Neuronal stem cell (in vitro differentiated cells): ENCODE results near the gene PRPF18.
A peak's percentile ranks its signal among the peaks of the same experiment; 100 is the strongest.

ENCODE experiments used
- DNase-seq: peaks from one replicate; pipeline ENCODE4 v3.0.0-alpha.2; 2013; ENCODE audit warnings: low spot score
- H2AFZ ChIP-seq: one replicate; pipeline ENCODE4 v1.6.1; 2013; ENCODE audit warnings: mild to moderate bottlenecking, low read length, inconsistent platforms
- H2AK5ac ChIP-seq: 2 replicates; pipeline ENCODE4 v1.6.1; 2013; ENCODE audit warnings: low read depth, mild to moderate bottlenecking, inconsistent platforms, low read length, moderate library complexity, mixed read lengths
- H2BK120ac ChIP-seq: 2 replicates; pipeline ENCODE4 v1.6.1; 2013; ENCODE audit warnings: low read depth, mild to moderate bottlenecking, inconsistent platforms, low read length, moderate library complexity, mixed read lengths
- H2BK12ac ChIP-seq: one replicate; pipeline ENCODE4 v1.6.1; 2013; ENCODE audit warnings: low read length, inconsistent platforms
- H2BK15ac ChIP-seq: 2 replicates; pipeline ENCODE4 v1.6.1; 2013; ENCODE audit warnings: mild to moderate bottlenecking, low read length, inconsistent platforms, mixed read lengths
- H2BK5ac ChIP-seq: one replicate; pipeline ENCODE4 v1.6.1; 2013; ENCODE audit warnings: inconsistent platforms, mild to moderate bottlenecking, low read length, moderate library complexity
- H3K14ac ChIP-seq: one replicate; pipeline ENCODE4 v1.6.1; 2013; ENCODE audit warnings: low read length, inconsistent platforms
- H3K18ac ChIP-seq: 2 replicates; pipeline ENCODE4 v1.6.1; 2013; ENCODE audit warnings: low read length, inconsistent platforms
- H3K23ac ChIP-seq: 2 replicates; pipeline ENCODE4 v1.6.1; 2013; ENCODE audit warnings: low read depth, mild to moderate bottlenecking, mixed read lengths, low read length, inconsistent platforms; ENCODE audit not compliant: poor library complexity
- H3K27ac ChIP-seq: replicated peaks from 3 replicates; pipeline ENCODE4 v1.5.1; 2013; ENCODE audit warnings: low read length, inconsistent platforms
- H3K27me3 ChIP-seq, 3 experiments: 2 replicates each; pipeline ENCODE4 v1.6.1; 2013; ENCODE audit warnings: low read length in 3 of 3, mild to moderate bottlenecking in 2 of 3, inconsistent platforms in 1 of 3, low read depth in 1 of 3, mixed read lengths in 1 of 3, moderate library complexity in 1 of 3; ENCODE audit not compliant: control insufficient read depth in 3 of 3, insufficient read depth in 3 of 3
- H3K36me3 ChIP-seq, 2 donors: replicated peaks in 1 of 2; 2 replicates each; pipeline ENCODE4 v1.6.1; 2013; ENCODE audit warnings: low read length in 2 of 2; ENCODE audit not compliant: control insufficient read depth in 2 of 2, insufficient read depth in 2 of 2
- H3K4ac ChIP-seq: 2 replicates; pipeline ENCODE4 v1.6.1; 2013; ENCODE audit warnings: inconsistent platforms, mild to moderate bottlenecking, low read length, moderate library complexity
- H3K4me1 ChIP-seq, 2 donors: 1 replicate in 1 of 2; 2 replicates in 1 of 2; pipeline ENCODE4 v1.6.1; 2013; ENCODE audit warnings: low read length in 2 of 2, low read depth in 1 of 2; ENCODE audit not compliant: control insufficient read depth in 2 of 2, insufficient read depth in 1 of 2
- H3K4me2 ChIP-seq: one replicate; pipeline ENCODE4 v1.6.1; 2013; ENCODE audit warnings: mild to moderate bottlenecking, low read length, inconsistent platforms; ENCODE audit not compliant: insufficient read depth, poor library complexity, severe bottlenecking
- H3K4me3 ChIP-seq, 2 donors: 2 replicates each; pipeline ENCODE4 v1.5.1; 2013; ENCODE audit warnings: low read length in 2 of 2, mild to moderate bottlenecking in 2 of 2, inconsistent platforms in 1 of 2, moderate library complexity in 1 of 2
- H3K79me1 ChIP-seq: one replicate; pipeline ENCODE4 v1.6.1; 2013; ENCODE audit warnings: low read depth, mild to moderate bottlenecking, inconsistent platforms, low read length, moderate library complexity
- H3K9ac ChIP-seq: one replicate; pipeline ENCODE4 v1.6.1; 2013; ENCODE audit warnings: mild to moderate bottlenecking, low read depth, low read length, inconsistent platforms; ENCODE audit not compliant: poor library complexity
- H3K9me3 ChIP-seq, 2 donors: replicated peaks in 1 of 2; 2 replicates each; pipeline versions ENCODE3 to v1.6.1; 2013; ENCODE audit warnings: low read length in 2 of 2, mild to moderate bottlenecking in 2 of 2, inconsistent platforms in 1 of 2, low read depth in 1 of 2, mixed read lengths in 1 of 2, moderate library complexity in 1 of 2; ENCODE audit not compliant: control insufficient read depth in 2 of 2, insufficient read depth in 1 of 2
- H4K8ac ChIP-seq: one replicate; pipeline ENCODE4 v1.6.1; 2013; ENCODE audit warnings: low read depth, mild to moderate bottlenecking, inconsistent platforms, low read length, moderate library complexity
- H4K91ac ChIP-seq: one replicate; pipeline ENCODE4 v1.6.1; 2013; ENCODE audit warnings: low read length, low read depth, mild to moderate bottlenecking, inconsistent platforms; ENCODE audit not compliant: poor library complexity
- WGBS, 2 donors: extraction: QIAGEN DNeasy Blood & Tissue Kit; methylation state at CpG; one replicate each; pipeline ENCODE4 v1.1.7; 2013; ENCODE audit warnings: missing lambda C conversion rate in 2 of 2, mixed read lengths in 1 of 2; ENCODE audit not compliant: insufficient read length in 2 of 2, insufficient replicate concordance in 1 of 2; ENCODE audit errors: extremely low coverage in 2 of 2; 5-methylcytosine and 5-hydroxymethylcytosine counted together

PRPF18 gene

GRCh38 chr10:13671904-13672303, 85.1 kb downstream of the PRPF18 start:
- peak overlapping the region; percentile 0 for H2BK12ac ChIP-seq

GRCh38 chr10:13672548-13672947, 85.8 kb downstream of the PRPF18 start:
- Histone ChIP-seq H2AK5ac (no peak overlapping the region), H2BK120ac (no peak overlapping the region), H3K14ac (no peak overlapping the region), H4K8ac (no peak overlapping the region), H2BK15ac (no peak overlapping the region), H3K4me1 (peaks cover 13 to 23% of the 10 kb centered on the region in 2 donors), H3K27me3 (no peaks in the 10 kb centered on the region), H3K4me2 (no peak overlapping the region), H3K4ac (no peak overlapping the region), H3K79me1 (peaks cover 2% of the 10 kb centered on the region), H2AFZ (no peak overlapping the region), H3K18ac (no peak overlapping the region), H2BK12ac (no peak overlapping the region), H3K36me3 (peaks cover 8 to 95% of the 10 kb centered on the region in 2 donors), H3K9me3 (peaks cover 2 to 17% of the 10 kb centered on the region in 2 donors), H3K27ac (peak overlapping the region; percentile 71), H3K23ac (no peak overlapping the region), H4K91ac (no peak overlapping the region), H3K9ac (no peak overlapping the region), H2BK5ac (no peak overlapping the region), H3K4me3 (no peak overlapping the region)
- WGBS, 2 donors, result no CpG with 5 or more reads among the region's 7 CpGs
- DNase-seq, result no peak

More at GRCh38 chr10:13671904-13672303, 85.1 kb downstream of the PRPF18 start:
- Histone ChIP-seq H2BK5ac (no peak overlapping the region), H3K36me3 (peaks cover 8 to 95% of the 10 kb centered on the region in 2 donors), H2BK15ac (no peak overlapping the region), H3K9me3 (peaks cover 3 to 17% of the 10 kb centered on the region in 2 donors), H3K23ac (peak overlapping the region; percentile 46), H3K18ac (peak overlapping the region; percentile 78), H3K4me3 (peak overlapping the region in 1 of 2 donors; percentile 47), H3K27ac (peak overlapping the region; percentile 68), H2AK5ac (peak overlapping the region; percentile 16), H2BK120ac (no peak overlapping the region), H3K79me1 (peaks cover 2% of the 10 kb centered on the region), H3K27me3 (no peaks in the 10 kb centered on the region), H4K91ac (no peak overlapping the region), H3K4me2 (no peak overlapping the region), H4K8ac (no peak overlapping the region), H2AFZ (no peak overlapping the region), H3K9ac (peak overlapping the region; percentile 51), H3K4me1 (peaks cover 13 to 23% of the 10 kb centered on the region in 2 donors), H3K4ac (no peak overlapping the region), H3K14ac (peak overlapping the region; percentile 76)
- whole genome bisulfite sequencing, 2 donors, result no CpG with 5 or more reads among the region's 10 CpGs
- no peak for DNase-seq

GRCh38 chr10:13673156-13673555, 86.4 kb downstream of the PRPF18 start:
- no peak overlapping the region for H2AFZ ChIP-seq
- H2AK5ac ChIP-seq, result no peak overlapping the region
- H4K91ac ChIP-seq, result no peak overlapping the region
- H3K9ac ChIP-seq, result no peak overlapping the region
- H2BK15ac ChIP-seq, result peak overlapping the region; percentile 78
- H3K23ac ChIP-seq, result peak overlapping the region; percentile 47
- H4K8ac ChIP-seq, result no peak overlapping the region
- no peak overlapping the region for H2BK12ac ChIP-seq
- no CpG with 5 or more reads among the region's 8 CpGs for WGBS, 2 donors
- no peak overlapping the region for H3K4me3 ChIP-seq
- H3K27me3 ChIP-seq, result no peaks in the 10 kb centered on the region
- peaks cover 13 to 23% of the 10 kb centered on the region in 2 donors for H3K4me1 ChIP-seq
- H3K14ac ChIP-seq, result no peak overlapping the region
- H3K27ac ChIP-seq, result peak overlapping the region; percentile 71
- H3K4ac ChIP-seq, result no peak overlapping the region
- peak overlapping the region; percentile 97 for H3K18ac ChIP-seq
- peaks cover 6 to 95% of the 10 kb centered on the region in 2 donors for H3K36me3 ChIP-seq
- no peak overlapping the region for H2BK120ac ChIP-seq
- H2BK5ac ChIP-seq, result no peak overlapping the region
- peak overlapping the region; percentile 29 for H3K4me2 ChIP-seq
- H3K79me1 ChIP-seq, result peaks cover 2% of the 10 kb centered on the region
- H3K9me3 ChIP-seq, result peaks cover 2 to 17% of the 10 kb centered on the region in 2 donors
- DNase-seq, result no peak

- Histone ChIP-seq H3K4me2 (no peak overlapping the region), H2AK5ac (no peak overlapping the region), H3K4me1 (peaks cover 13 to 23% of the 10 kb centered on the region in 2 donors), H3K18ac (no peak overlapping the region), H2AFZ (no peak overlapping the region), H2BK12ac (no peak overlapping the region), H2BK15ac (no peak overlapping the region), H3K14ac (no peak overlapping the region), H3K9me3 (peaks cover 2 to 17% of the 10 kb centered on the region in 2 donors), H2BK5ac (no peak overlapping the region), H3K27ac (no peak overlapping the region), H3K27me3 (no peaks in the 10 kb centered on the region), H3K79me1 (peaks cover 2% of the 10 kb centered on the region), H3K36me3 (peaks cover 2 to 93% of the 10 kb centered on the region in 2 donors), H2BK120ac (no peak overlapping the region), H4K91ac (no peak overlapping the region), H3K9ac (no peak overlapping the region), H3K23ac (no peak overlapping the region), H4K8ac (no peak overlapping the region), H3K4me3 (no peak overlapping the region), H3K4ac (no peak overlapping the region)
- no peak for DNase-seq
- no CpG with 5 or more reads among the region's 20 CpGs for WGBS, 2 donors
Observed at GRCh38 chr10:13674645-13675588, 88.2 kb downstream of the PRPF18 start.
